Fibroblast of skin of left biceps (primary cell): ENCODE results near the gene VWA7.
A peak's percentile ranks its signal among the peaks of the same experiment; 100 is the strongest.

Source experiments
- DNase-seq, 2 experiments: peaks; one replicate each; pipeline ENCODE4 v3.0.0-alpha.2; 2013; ENCODE audit warnings: low read depth in 2 of 2

The VWA7 gene

GRCh38 chr6:31758281-31758680, 18.8 kb downstream of the VWA7 start:
- DNase-seq = no peak

- DNase-seq = no peak
These were observed 24.3 kb downstream of the VWA7 start for GRCh38 chr6:31752739-31753319.

GRCh38 chr6:31750411-31751022, 26.6 kb downstream of the VWA7 start:
- DNase-seq = no peak

- no peak for DNase-seq
These were observed 27.7 kb downstream of the VWA7 start for GRCh38 chr6:31749301-31750036.

GRCh38 chr6:31744422-31744821, 32.7 kb downstream of the VWA7 start:
- DNase-seq = no peak

- no peak for DNase-seq
These were observed 34.2 kb downstream of the VWA7 start for GRCh38 chr6:31742894-31743293.

- DNase-seq = no peak
These were observed 35.3 kb downstream of the VWA7 start for GRCh38 chr6:31741815-31742214.

GRCh38 chr6:31740397-31741223, 36.5 kb downstream of the VWA7 start:
- DNase-seq = no peak

GRCh38 chr6:31739639-31740396, 37.3 kb downstream of the VWA7 start, which contains the start of gene MSH5:
Gene MSH5, plus strand, starts transcription at chr6:31740005. Its CDS starts 462 bp downstream, at chr6:31740467.
- peak; percentile 96 to 97 for DNase-seq

GRCh38 chr6:31737991-31738979, 38.8 kb downstream of the VWA7 start:
- DNase-seq = peak in 1 of 2 experiments; percentile 36

- DNase-seq = no peak
These were observed 39.7 kb downstream of the VWA7 start for GRCh38 chr6:31737315-31737990.

- no peak for DNase-seq
These were observed 40.3 kb downstream of the VWA7 start for GRCh38 chr6:31736768-31737314.

- peak in 1 of 2 experiments; percentile 47 for DNase-seq
These were observed 40.9 kb downstream of the VWA7 start, which contains the start of gene CLIC1 for GRCh38 chr6:31736021-31736767. Gene CLIC1, minus strand, starts transcription at chr6:31736530. Its CDS starts 230 bp downstream, at chr6:31736300.

GRCh38 chr6:31734821-31735406, 42.2 kb downstream of the VWA7 start:
- DNase-seq = peak in 1 of 2 experiments; percentile 26

GRCh38 chr6:31734247-31734820, 42.8 kb downstream of the VWA7 start:
- no peak for DNase-seq

GRCh38 chr6:31733734-31734133, 43.4 kb downstream of the VWA7 start:
- DNase-seq = no peak

GRCh38 chr6:31732029-31732428, 45.1 kb downstream of the VWA7 start:
- DNase-seq = no peak
